ENCODE measurements around the gene RGS12.

Gene RGS12

GRCh38 chr4:3290889-3291321 is 1.9 kb upstream of the RGS12 start:
- no peak for TF ChIP-seq EZH2phosphoT487 (IDR thresholded peaks at IDR 0.05; ENCODE audit: low read depth)
- no peak for TF ChIP-seq CTCF (IDR thresholded peaks at IDR 0.05; ENCODE audit: low read depth, low read length)
- H3K79me2 ChIP-seq (ENCODE audit: low read length): no peaks in the 10 kb centered on the region
- no peak overlapping the region for H3K4me2 ChIP-seq (ENCODE audit: low read length)
- H3K4me1 ChIP-seq (ENCODE audit: low read length): peaks cover 19% of the 10 kb centered on the region
- no peak overlapping the region for H2AFZ ChIP-seq (ENCODE audit: low read depth, low read length)
- peaks cover 20% of the 10 kb centered on the region for H3K27me3 ChIP-seq (ENCODE audit: low read depth, low read length)
- no peaks in the 10 kb centered on the region for H3K9me3 ChIP-seq (ENCODE audit: insufficient read depth, low read length)
- H3K9ac ChIP-seq (ENCODE audit: low read length): no peak overlapping the region
- no peak overlapping the region for H3K4me3 ChIP-seq (ENCODE audit: low read length)
- no peaks in the 10 kb centered on the region for H3K36me3 ChIP-seq (replicated peaks; ENCODE audit: low read depth, low read length)
- H4K20me1 ChIP-seq (ENCODE audit: insufficient read depth, low read length): no peaks in the 10 kb centered on the region
- no peak overlapping the region for H3K27ac ChIP-seq (ENCODE audit: low read length)

- TF ChIP-seq CTCF (IDR thresholded peaks at IDR 0.05; ENCODE audit: low read depth, low read length) (no peak), EZH2phosphoT487 (IDR thresholded peaks at IDR 0.05; ENCODE audit: low read depth) (no peak)
- H3K9ac ChIP-seq (ENCODE audit: low read length): no peak overlapping the region; the same call in 1 of the 2 replicates
Measured at GRCh38 chr4:3291411-3291968, 1.3 kb upstream of the RGS12 start.

GRCh38 chr4:3291969-3292570 is 751 bp upstream of the RGS12 start:
- Histone ChIP-seq H4K20me1 (ENCODE audit: insufficient read depth, low read length) (no peaks in the 10 kb centered on the region), H3K79me2 (ENCODE audit: low read length) (no peaks in the 10 kb centered on the region), H3K4me3 (ENCODE audit: low read length) (peak overlapping the region; percentile 81), H3K27ac (ENCODE audit: low read length) (no peak overlapping the region), H2AFZ (ENCODE audit: low read depth, low read length) (no peak overlapping the region), H3K9me3 (ENCODE audit: insufficient read depth, low read length) (no peaks in the 10 kb centered on the region), H3K4me1 (ENCODE audit: low read length) (peaks cover 8% of the 10 kb centered on the region), H3K27me3 (ENCODE audit: low read depth, low read length) (peaks cover 30% of the 10 kb centered on the region), H3K36me3 (replicated peaks; ENCODE audit: low read depth, low read length) (no peaks in the 10 kb centered on the region), H3K4me2 (ENCODE audit: low read length) (peak overlapping the region; percentile 73), H3K9ac (ENCODE audit: low read length) (peak overlapping the region; percentile 47; the same call in 1 of the 2 replicates)
- TF ChIP-seq CTCF (IDR thresholded peaks at IDR 0.05; ENCODE audit: low read depth, low read length) (no peak), EZH2phosphoT487 (IDR thresholded peaks at IDR 0.05; ENCODE audit: low read depth) (no peak)

More at GRCh38 chr4:3291411-3291968, 1.3 kb upstream of the RGS12 start:
- Histone ChIP-seq H3K9me3 (ENCODE audit: insufficient read depth, low read length) (no peaks in the 10 kb centered on the region), H3K4me3 (ENCODE audit: low read length) (peak overlapping the region; percentile 81), H3K4me1 (ENCODE audit: low read length) (peaks cover 14% of the 10 kb centered on the region), H2AFZ (ENCODE audit: low read depth, low read length) (no peak overlapping the region), H3K27me3 (ENCODE audit: low read depth, low read length) (peaks cover 25% of the 10 kb centered on the region), H3K4me2 (ENCODE audit: low read length) (peak overlapping the region; percentile 73), H4K20me1 (ENCODE audit: insufficient read depth, low read length) (no peaks in the 10 kb centered on the region), H3K79me2 (ENCODE audit: low read length) (no peaks in the 10 kb centered on the region), H3K27ac (ENCODE audit: low read length) (no peak overlapping the region), H3K36me3 (replicated peaks; ENCODE audit: low read depth, low read length) (no peaks in the 10 kb centered on the region)

GRCh38 chr4:3293401-3294391 is 875 bp downstream of the RGS12 start:
- peaks cover 42% of the 10 kb centered on the region for H3K27me3 ChIP-seq (ENCODE audit: low read depth, low read length)
- H3K4me3 ChIP-seq (ENCODE audit: low read length): peak overlapping the region; percentile 89
- no peaks in the 10 kb centered on the region for H4K20me1 ChIP-seq (ENCODE audit: insufficient read depth, low read length)
- H3K79me2 ChIP-seq (ENCODE audit: low read length): no peaks in the 10 kb centered on the region
- peak overlapping the region; percentile 89 for H3K4me2 ChIP-seq (ENCODE audit: low read length)
- H3K9ac ChIP-seq (ENCODE audit: low read length): peak overlapping the region; percentile 61
- no peaks in the 10 kb centered on the region for H3K36me3 ChIP-seq (replicated peaks; ENCODE audit: low read depth, low read length)
- peaks cover 5% of the 10 kb centered on the region; the same call in 1 of the 2 replicates for H3K4me1 ChIP-seq (ENCODE audit: low read length)
- no peak overlapping the region for H3K27ac ChIP-seq (ENCODE audit: low read length)
- TF ChIP-seq CTCF (IDR thresholded peaks at IDR 0.05; ENCODE audit: low read depth, low read length): no peak
- TF ChIP-seq EZH2phosphoT487 (IDR thresholded peaks at IDR 0.05; ENCODE audit: low read depth): no peak
- H2AFZ ChIP-seq (ENCODE audit: low read depth, low read length): no peak overlapping the region
- H3K9me3 ChIP-seq (ENCODE audit: insufficient read depth, low read length): no peaks in the 10 kb centered on the region
